NK-92 (cell line): ENCODE data around the gene CCDC188.

Experiments used
- DNase-seq: peaks from one replicate; lab custom pipeline; 2025; ENCODE audit not compliant: unreplicated experiment; lab: John Stamatoyannopoulos, UW

CCDC188 gene

DNA sequence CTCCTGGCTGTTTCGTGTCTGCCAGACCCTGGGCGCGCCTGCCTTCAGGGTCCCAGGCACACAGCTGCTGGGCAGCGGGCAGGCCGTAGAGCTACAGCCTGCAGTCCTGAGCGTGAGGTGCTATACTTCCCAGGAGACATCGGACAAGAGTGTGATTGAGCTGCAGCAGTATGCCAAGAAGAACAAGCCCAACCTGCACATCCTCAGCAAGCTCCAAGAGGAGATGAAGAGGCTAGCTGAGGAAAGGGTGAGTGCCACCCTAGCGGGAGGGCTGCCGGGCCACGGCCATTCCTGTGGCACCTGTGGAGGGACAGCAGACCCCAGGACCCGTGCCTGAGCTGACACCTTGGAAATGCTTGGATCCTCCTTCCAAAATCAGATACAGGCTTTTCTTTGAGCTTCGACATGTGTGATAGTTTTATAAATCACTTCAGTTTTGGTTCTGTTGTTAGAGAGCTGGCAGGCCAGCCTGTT lies 42.1 kb downstream of the CCDC188 start:
- no peak for DNase-seq

- no peak for DNase-seq
These were observed 42.7 kb downstream of the CCDC188 start for GRCh38 chr22:20107951-20108756.

DNA sequence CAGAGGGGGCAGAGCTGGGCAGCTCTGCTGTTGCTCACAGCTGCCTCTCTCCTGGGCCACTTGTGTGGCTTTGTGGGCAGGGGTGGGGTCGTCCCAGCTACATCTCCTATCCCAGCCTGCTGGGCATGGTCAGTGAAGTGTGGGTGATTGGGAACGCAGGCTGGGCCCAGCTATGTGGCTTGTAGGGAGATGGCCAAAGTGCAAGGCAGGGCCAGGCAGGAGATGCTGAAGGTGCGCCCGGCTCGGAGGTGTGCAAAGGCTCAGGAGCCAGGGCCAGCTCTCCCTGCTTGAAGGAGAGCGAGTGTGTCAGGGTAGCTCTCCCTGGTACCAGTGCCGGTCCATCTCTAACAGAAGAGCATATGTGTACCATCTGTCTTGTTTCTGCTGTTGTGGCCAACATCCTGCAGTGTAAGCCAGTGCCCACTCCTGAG lies 43.4 kb downstream of the CCDC188 start:
- DNase-seq = no peak

DNA sequence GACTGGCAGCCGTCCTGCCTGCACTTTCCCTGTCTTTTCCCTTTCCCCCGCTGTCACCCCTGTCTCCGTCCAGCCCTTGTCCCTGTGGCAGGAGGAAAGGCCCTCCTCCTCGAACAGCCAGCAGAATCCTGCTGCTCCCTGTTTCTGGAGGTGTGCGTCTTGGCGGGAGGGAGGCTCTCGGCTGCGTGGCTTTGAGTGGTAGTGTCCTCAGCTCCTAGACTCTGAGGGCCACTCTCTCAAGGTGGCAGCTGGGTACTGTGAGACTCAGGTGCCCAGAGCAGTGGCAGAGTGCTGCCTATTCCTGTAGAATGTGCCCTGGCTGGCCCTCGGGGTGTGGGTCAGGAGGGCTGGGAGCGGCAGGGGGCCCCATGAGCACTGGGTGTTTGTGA lies 44.0 kb downstream of the CCDC188 start:
- no peak for DNase-seq

DNA sequence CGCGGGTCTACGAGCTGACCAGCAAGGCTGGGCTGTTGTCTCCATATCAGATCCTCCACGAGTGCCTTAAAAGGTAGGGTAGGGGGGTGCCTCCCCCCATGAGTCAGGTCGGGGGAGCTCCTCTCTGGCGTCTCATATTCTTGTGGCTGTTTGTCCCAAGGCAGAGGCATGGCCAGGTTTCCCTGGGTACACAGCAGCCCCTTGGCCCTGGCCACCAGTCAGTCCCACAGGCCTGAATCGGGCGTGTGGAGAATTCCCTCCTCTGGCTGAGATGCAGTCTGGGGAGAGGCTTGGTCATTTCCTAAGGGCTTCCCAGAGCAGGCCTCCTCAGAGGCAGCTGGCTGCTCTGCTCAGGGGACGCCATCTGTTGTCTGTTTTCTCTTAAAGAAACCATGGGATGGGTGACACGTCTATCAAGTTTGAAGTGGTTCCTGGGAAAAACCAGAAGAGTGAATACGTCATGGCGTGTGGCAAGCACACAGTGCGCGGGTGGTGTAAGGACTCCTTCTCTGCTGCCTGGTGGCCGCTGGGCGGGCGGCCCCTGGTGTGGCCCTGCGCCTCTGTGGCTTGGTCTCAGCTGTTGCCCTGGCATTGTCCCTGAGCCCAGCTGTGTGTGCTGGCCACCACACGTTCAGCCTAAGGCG lies 44.5 kb downstream of the CCDC188 start:
- DNase-seq = no peak

GRCh38 chr22:20105456-20106204 lies 45.2 kb downstream of the CCDC188 start:
- no peak for DNase-seq

- no peak for DNase-seq
These were observed 48.6 kb downstream of the CCDC188 start for GRCh38 chr22:20102203-20102780.

GRCh38 chr22:20101638-20102037 lies 49.2 kb downstream of the CCDC188 start:
- DNase-seq = no peak

GRCh38 chr22:20099099-20099711 lies 51.6 kb downstream of the CCDC188 start:
- DNase-seq = no peak
